ENCODE measurements around the gene NUP85. TPM values are rescaled to one million over a fixed set of nuclear protein-coding genes. Genes with fewer than 3 reads are reported as not detected.

Gene NUP85
- total and polyA plus RNA-seq, 4 donors: 15.2 to 36.3 (median 29.5) TPM

DNA sequence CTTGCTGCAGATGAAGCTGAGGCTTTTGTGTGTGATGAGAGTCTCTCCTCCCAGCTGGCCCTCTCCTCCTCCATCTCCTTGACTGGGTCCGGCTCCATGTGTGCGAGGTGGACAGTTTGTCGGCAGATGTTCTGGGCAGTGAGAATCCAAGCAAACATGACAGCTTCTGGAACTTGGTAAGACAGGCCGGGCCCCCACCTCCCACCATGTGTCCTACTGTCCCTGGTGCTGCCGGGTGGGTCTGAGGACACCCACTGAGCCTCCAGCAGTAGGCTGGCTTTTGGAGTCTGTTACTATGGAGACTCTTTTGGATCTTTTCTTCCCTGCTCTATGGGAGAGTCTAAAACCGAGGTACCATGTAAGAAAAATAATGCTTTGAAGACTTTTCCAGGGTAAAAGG lies 12.7 kb downstream of the NUP85 start:
- peaks cover 20 to 69% (median 41%) of the 10 kb centered on the region in 4 donors for H3K36me3 ChIP-seq (ENCODE audit: control insufficient read depth in 4 of 4, insufficient read depth in 3 of 4, low read depth in 1 of 4, low read length in 3 of 4)
- no peak for DNase-seq (ENCODE audit: low spot score)
- H3K27ac ChIP-seq (ENCODE audit: low read depth in 1 of 2, low read length in 2 of 2): no peak overlapping the region
- H3K9me3 ChIP-seq (ENCODE audit: control insufficient read depth in 4 of 4, low read length in 3 of 4): no peaks in the 10 kb centered on the region
- H3K27me3 ChIP-seq (ENCODE audit: control insufficient read depth in 4 of 4, insufficient read depth in 4 of 4, low read length in 3 of 4): no peaks in the 10 kb centered on the region
- 98% methylated on average over 6 of the region's 6 CpGs for WGBS
- no peak overlapping the region for H3K4me3 ChIP-seq (ENCODE audit: low read depth in 1 of 3, low read length in 3 of 3)
- TF ChIP-seq, protein P1, sequence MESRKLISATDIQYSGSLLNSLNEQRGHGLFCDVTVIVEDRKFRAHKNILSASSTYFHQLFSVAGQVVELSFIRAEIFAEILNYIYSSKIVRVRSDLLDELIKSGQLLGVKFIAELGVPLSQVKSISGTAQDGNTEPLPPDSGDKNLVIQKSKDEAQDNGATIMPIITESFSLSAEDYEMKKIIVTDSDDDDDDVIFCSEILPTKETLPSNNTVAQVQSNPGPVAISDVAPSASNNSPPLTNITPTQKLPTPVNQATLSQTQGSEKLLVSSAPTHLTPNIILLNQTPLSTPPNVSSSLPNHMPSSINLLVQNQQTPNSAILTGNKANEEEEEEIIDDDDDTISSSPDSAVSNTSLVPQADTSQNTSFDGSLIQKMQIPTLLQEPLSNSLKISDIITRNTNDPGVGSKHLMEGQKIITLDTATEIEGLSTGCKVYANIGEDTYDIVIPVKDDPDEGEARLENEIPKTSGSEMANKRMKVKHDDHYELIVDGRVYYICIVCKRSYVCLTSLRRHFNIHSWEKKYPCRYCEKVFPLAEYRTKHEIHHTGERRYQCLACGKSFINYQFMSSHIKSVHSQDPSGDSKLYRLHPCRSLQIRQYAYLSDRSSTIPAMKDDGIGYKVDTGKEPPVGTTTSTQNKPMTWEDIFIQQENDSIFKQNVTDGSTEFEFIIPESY (IDR thresholded peaks at IDR 0.05): no peak
- TF ChIP-seq, protein P2, sequence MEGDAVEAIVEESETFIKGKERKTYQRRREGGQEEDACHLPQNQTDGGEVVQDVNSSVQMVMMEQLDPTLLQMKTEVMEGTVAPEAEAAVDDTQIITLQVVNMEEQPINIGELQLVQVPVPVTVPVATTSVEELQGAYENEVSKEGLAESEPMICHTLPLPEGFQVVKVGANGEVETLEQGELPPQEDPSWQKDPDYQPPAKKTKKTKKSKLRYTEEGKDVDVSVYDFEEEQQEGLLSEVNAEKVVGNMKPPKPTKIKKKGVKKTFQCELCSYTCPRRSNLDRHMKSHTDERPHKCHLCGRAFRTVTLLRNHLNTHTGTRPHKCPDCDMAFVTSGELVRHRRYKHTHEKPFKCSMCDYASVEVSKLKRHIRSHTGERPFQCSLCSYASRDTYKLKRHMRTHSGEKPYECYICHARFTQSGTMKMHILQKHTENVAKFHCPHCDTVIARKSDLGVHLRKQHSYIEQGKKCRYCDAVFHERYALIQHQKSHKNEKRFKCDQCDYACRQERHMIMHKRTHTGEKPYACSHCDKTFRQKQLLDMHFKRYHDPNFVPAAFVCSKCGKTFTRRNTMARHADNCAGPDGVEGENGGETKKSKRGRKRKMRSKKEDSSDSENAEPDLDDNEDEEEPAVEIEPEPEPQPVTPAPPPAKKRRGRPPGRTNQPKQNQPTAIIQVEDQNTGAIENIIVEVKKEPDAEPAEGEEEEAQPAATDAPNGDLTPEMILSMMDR (IDR thresholded peaks at IDR 0.05; ENCODE audit: low read depth, low read length, missing input control): no peak
- no peaks in the 10 kb centered on the region for H3K4me1 ChIP-seq (ENCODE audit: control insufficient read depth in 4 of 4, insufficient read depth in 4 of 4, low read length in 3 of 4)
- no peak overlapping the region for H3K9ac ChIP-seq (ENCODE audit: low read depth in 1 of 2, low read length in 2 of 2)

DNA sequence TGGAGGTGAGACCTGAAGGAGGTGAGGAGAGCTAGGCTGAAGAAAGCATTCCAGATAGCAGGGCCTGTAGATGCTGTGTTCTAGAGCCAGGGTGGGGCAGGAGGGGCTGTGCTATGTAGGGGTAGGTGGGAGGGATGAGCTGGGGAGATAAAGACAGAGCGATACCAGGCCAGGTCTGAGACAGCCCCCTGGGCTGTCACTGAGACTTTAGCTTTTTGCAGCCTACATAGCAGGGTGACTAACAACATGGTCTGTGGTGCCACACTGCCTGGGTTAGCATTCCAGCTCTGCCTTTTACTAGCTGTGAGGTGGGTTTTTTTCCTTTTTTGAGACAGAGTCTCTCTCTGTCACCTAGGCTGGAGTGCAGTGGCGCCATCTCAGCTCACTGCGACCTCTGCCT lies 14.3 kb downstream of the NUP85 start:
- WGBS: 97% methylated on average over 3 of the region's 3 CpGs
- Histone ChIP-seq H3K27me3 (ENCODE audit: control insufficient read depth in 4 of 4, insufficient read depth in 4 of 4, low read length in 3 of 4) (no peaks in the 10 kb centered on the region), H3K9ac (ENCODE audit: low read depth in 1 of 2, low read length in 2 of 2) (no peak overlapping the region), H3K9me3 (ENCODE audit: control insufficient read depth in 4 of 4, low read length in 3 of 4) (no peaks in the 10 kb centered on the region), H3K36me3 (ENCODE audit: control insufficient read depth in 4 of 4, insufficient read depth in 3 of 4, low read depth in 1 of 4, low read length in 3 of 4) (peaks cover 16 to 60% (median 35%) of the 10 kb centered on the region in 4 donors), H3K4me3 (ENCODE audit: low read depth in 1 of 3, low read length in 3 of 3) (no peak overlapping the region), H3K4me1 (ENCODE audit: control insufficient read depth in 4 of 4, insufficient read depth in 4 of 4, low read length in 3 of 4) (no peaks in the 10 kb centered on the region), H3K27ac (ENCODE audit: low read depth in 1 of 2, low read length in 2 of 2) (no peak overlapping the region)
- no peak for DNase-seq (ENCODE audit: low spot score)
- TF ChIP-seq YY1 (IDR thresholded peaks at IDR 0.05) (no peak), SP1 (IDR thresholded peaks at IDR 0.05) (no peak), NR2F2 (IDR thresholded peaks at IDR 0.05) (no peak), RXRA (IDR thresholded peaks at IDR 0.05) (no peak), EGR1 (IDR thresholded peaks at IDR 0.05; ENCODE audit: low read depth in 2 of 2) (no peak), HNF4G (IDR thresholded peaks at IDR 0.05) (no peak)
- TF ChIP-seq, protein P3, sequence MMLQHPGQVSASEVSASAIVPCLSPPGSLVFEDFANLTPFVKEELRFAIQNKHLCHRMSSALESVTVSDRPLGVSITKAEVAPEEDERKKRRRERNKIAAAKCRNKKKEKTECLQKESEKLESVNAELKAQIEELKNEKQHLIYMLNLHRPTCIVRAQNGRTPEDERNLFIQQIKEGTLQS (IDR thresholded peaks at IDR 0.05): no peak
- TF ChIP-seq, protein P4, sequence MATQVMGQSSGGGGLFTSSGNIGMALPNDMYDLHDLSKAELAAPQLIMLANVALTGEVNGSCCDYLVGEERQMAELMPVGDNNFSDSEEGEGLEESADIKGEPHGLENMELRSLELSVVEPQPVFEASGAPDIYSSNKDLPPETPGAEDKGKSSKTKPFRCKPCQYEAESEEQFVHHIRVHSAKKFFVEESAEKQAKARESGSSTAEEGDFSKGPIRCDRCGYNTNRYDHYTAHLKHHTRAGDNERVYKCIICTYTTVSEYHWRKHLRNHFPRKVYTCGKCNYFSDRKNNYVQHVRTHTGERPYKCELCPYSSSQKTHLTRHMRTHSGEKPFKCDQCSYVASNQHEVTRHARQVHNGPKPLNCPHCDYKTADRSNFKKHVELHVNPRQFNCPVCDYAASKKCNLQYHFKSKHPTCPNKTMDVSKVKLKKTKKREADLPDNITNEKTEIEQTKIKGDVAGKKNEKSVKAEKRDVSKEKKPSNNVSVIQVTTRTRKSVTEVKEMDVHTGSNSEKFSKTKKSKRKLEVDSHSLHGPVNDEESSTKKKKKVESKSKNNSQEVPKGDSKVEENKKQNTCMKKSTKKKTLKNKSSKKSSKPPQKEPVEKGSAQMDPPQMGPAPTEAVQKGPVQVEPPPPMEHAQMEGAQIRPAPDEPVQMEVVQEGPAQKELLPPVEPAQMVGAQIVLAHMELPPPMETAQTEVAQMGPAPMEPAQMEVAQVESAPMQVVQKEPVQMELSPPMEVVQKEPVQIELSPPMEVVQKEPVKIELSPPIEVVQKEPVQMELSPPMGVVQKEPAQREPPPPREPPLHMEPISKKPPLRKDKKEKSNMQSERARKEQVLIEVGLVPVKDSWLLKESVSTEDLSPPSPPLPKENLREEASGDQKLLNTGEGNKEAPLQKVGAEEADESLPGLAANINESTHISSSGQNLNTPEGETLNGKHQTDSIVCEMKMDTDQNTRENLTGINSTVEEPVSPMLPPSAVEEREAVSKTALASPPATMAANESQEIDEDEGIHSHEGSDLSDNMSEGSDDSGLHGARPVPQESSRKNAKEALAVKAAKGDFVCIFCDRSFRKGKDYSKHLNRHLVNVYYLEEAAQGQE (IDR thresholded peaks at IDR 0.05): no peak
- TF ChIP-seq, protein P2 (IDR thresholded peaks at IDR 0.05; ENCODE audit: low read depth, low read length, missing input control): no peak

Data from liver (tissue), 9 donors.